Activated CD4-positive, alpha-beta memory T cell treated with anti-CD3 and anti-CD28 coated beads for 36 hours (primary cell): ENCODE results near the gene LRRC72. TPM values are rescaled to one million over a fixed set of nuclear protein-coding genes. Genes with fewer than 3 reads are reported as not detected.
"Not testable (repeated sequence)": the region's sequence is repeated elsewhere in the genome, so short reads cannot be mapped to it uniquely, and the experiment has no call there.

Experiments used
- CTCF ChIA-PET: fragments of 350-600 bp; sonication (Branson Sonifier 250); formaldehyde crosslinking; loops from one replicate; lab custom pipeline; 2021; ENCODE audit warnings: antibody characterized with exemption, inconsistent platforms; lab: Charles Lee
- POLR2A ChIA-PET: fragments of 350-600 bp; sonication (Branson Sonifier 250); formaldehyde crosslinking; loops from one replicate; lab custom pipeline; 2021; ENCODE audit warnings: antibody characterized with exemption; lab: Charles Lee
- DNase-seq: peaks from one replicate; pipeline ENCODE4 v3.0.0-alpha.2; 2020
- H3K27ac Mint-ChIP-seq: one replicate; pipeline ENCODE4 v1.8.0; 2021; ENCODE audit warnings: mixed read lengths
- H3K27me3 Mint-ChIP-seq: one replicate; pipeline ENCODE4 v1.8.0; 2021; ENCODE audit warnings: mixed read lengths
- H3K36me3 Mint-ChIP-seq: one replicate; pipeline ENCODE4 v1.8.0; 2021; ENCODE audit warnings: mixed read lengths
- H3K4me1 Mint-ChIP-seq: one replicate; pipeline ENCODE4 v1.8.0; 2021; ENCODE audit warnings: low read depth, mixed read lengths
- H3K4me3 Mint-ChIP-seq: one replicate; pipeline ENCODE4 v1.8.0; 2021; ENCODE audit warnings: mild to moderate bottlenecking, mixed read lengths
- H3K9me3 Mint-ChIP-seq: one replicate; pipeline ENCODE4 v1.8.0; 2021; ENCODE audit warnings: mixed read lengths
- intact Hi-C: fragments of 100-400 bp; cut with micrococcal nuclease; formaldehyde crosslinking; loops from one replicate; pipeline ENCODE4 v1.15.1; 2023
- total RNA-seq, 2 experiments: library from RNA; stranded (reverse); gene quantifications; one replicate each; pipeline ENCODE4 v1.2.3, GENCODE V29; 2021

The LRRC72 gene
- total RNA-seq, 2 experiments from 2014 or later, result not detected

- H3K4me1 Mint-ChIP-seq, DNase-seq, H3K27me3 Mint-ChIP-seq, H3K4me3 Mint-ChIP-seq, H3K9me3 Mint-ChIP-seq, H3K27ac Mint-ChIP-seq, POLR2A ChIA-PET, intact Hi-C loops, H3K36me3 Mint-ChIP-seq: not testable (repeated sequence)
- CTCF ChIA-PET, result interaction anchor here (1.2 kb wide), 1 partner anchor 8 kb away, joined by 5 read pairs; no protein-coding TSS in a partner anchor
Measured at GRCh38 chr7:16506422-16506821, 20.2 kb upstream of the LRRC72 start.

DNA sequence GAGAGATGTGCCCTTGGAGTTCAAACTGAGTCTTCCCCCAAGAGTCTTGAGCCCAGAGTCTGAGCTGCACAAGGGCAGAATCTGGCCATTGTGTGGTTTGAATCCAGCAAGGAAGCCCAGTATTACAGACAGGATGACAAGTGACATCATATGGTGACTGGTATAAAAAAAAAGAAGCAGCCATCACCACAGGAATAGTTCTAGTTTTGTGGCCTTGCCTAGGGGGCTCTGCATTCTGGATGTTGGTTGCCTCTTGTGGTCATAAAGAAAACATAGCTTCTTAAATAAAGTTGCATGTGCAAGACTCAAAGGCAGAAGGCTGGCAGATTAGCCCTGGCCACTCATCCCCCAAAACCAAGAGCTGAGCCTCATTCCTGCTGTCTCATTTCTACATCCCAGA, 16.8 kb upstream of the LRRC72 start:
- intact Hi-C loops, result no loop called here
- Mint-ChIP-seq H3K9me3 (no peaks in the 10 kb centered on the region), H3K36me3 (no peaks in the 10 kb centered on the region), H3K4me3 (no peak overlapping the region), H3K27me3 (no peaks in the 10 kb centered on the region), H3K4me1 (no peaks in the 10 kb centered on the region), H3K27ac (no peak overlapping the region)
- no peak for DNase-seq
- CTCF ChIA-PET, result no interaction called here
- POLR2A ChIA-PET, result no interaction called here

DNA sequence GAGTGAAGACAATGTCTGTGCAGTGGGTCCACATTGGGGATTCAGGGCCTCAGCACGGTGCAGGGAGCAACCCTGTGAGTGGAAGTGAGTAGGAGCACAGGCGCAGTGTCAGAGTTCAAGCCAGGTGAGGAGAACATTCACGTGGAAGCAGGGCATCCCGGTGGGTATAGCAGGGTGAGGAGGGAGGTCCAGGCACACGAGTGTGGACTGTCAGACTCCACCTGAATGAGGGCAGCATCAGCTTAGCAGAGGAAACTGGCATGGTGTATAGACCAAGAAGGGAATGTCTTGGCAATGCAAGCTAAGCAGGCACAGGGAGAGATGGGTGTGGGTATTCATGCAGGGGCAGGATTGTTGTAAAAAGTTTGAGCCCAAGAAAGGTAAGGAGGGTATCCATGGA, 15.3 kb upstream of the LRRC72 start:
- Mint-ChIP-seq H3K27me3 (no peaks in the 10 kb centered on the region), H3K4me1 (no peaks in the 10 kb centered on the region), H3K27ac (no peak overlapping the region), H3K36me3 (no peaks in the 10 kb centered on the region), H3K9me3 (no peaks in the 10 kb centered on the region), H3K4me3 (no peak overlapping the region)
- ChIA-PET CTCF (no interaction called here), POLR2A (no interaction called here)
- intact Hi-C loops, result no loop called here
- no peak for DNase-seq

GRCh38 chr7:16512097-16512496, 14.5 kb upstream of the LRRC72 start:
- intact Hi-C loops, result no loop called here
- no peaks in the 10 kb centered on the region for H3K9me3 Mint-ChIP-seq
- no peaks in the 10 kb centered on the region for H3K27me3 Mint-ChIP-seq
- no peaks in the 10 kb centered on the region for H3K4me1 Mint-ChIP-seq
- CTCF ChIA-PET, result no interaction called here
- no peak overlapping the region for H3K27ac Mint-ChIP-seq
- H3K36me3 Mint-ChIP-seq, result no peaks in the 10 kb centered on the region
- H3K4me3 Mint-ChIP-seq, result no peak overlapping the region
- POLR2A ChIA-PET, result no interaction called here
- DNase-seq, result no peak

- H3K27ac Mint-ChIP-seq, result no peak overlapping the region
- H3K27me3 Mint-ChIP-seq, result no peaks in the 10 kb centered on the region
- ChIA-PET POLR2A (no interaction called here), CTCF (interaction anchor here (0.6 to 1.4 kb wide), 2 partner anchors 8 to 50 kb away, joined by 5 read pairs; no protein-coding TSS in a partner anchor)
- no peak for DNase-seq
- no peaks in the 10 kb centered on the region for H3K9me3 Mint-ChIP-seq
- H3K4me1 Mint-ChIP-seq, result no peaks in the 10 kb centered on the region
- no peak overlapping the region for H3K4me3 Mint-ChIP-seq
- intact Hi-C loops, result no loop called here
- H3K36me3 Mint-ChIP-seq, result no peaks in the 10 kb centered on the region
Measured at GRCh38 chr7:16514271-16514670, 12.4 kb upstream of the LRRC72 start.

- CTCF ChIA-PET, result interaction anchor here (0.6 kb wide), 1 partner anchor 9 kb away, joined by 5 read pairs; no protein-coding TSS in a partner anchor
- H3K27me3 Mint-ChIP-seq, result no peaks in the 10 kb centered on the region
- H3K4me3 Mint-ChIP-seq, result no peak overlapping the region
- no peak for DNase-seq
- POLR2A ChIA-PET, result no interaction called here
- H3K4me1 Mint-ChIP-seq, result no peaks in the 10 kb centered on the region
- intact Hi-C loops, result no loop called here
- no peaks in the 10 kb centered on the region for H3K36me3 Mint-ChIP-seq
- H3K27ac Mint-ChIP-seq, result no peak overlapping the region
- H3K9me3 Mint-ChIP-seq, result no peaks in the 10 kb centered on the region
Measured at GRCh38 chr7:16514729-16515128, 11.9 kb upstream of the LRRC72 start.

- no peak overlapping the region for H3K4me3 Mint-ChIP-seq
- no peaks in the 10 kb centered on the region for H3K36me3 Mint-ChIP-seq
- intact Hi-C loops, result no loop called here
- H3K4me1 Mint-ChIP-seq, result no peaks in the 10 kb centered on the region
- no peaks in the 10 kb centered on the region for H3K9me3 Mint-ChIP-seq
- no peaks in the 10 kb centered on the region for H3K27me3 Mint-ChIP-seq
- no peak for DNase-seq
- H3K27ac Mint-ChIP-seq, result no peak overlapping the region
- CTCF ChIA-PET, result no interaction called here
- POLR2A ChIA-PET, result no interaction called here
Measured at GRCh38 chr7:16515785-16516685, 10.6 kb upstream of the LRRC72 start.

GRCh38 chr7:16519985-16520384, 6.6 kb upstream of the LRRC72 start:
- H3K27me3 Mint-ChIP-seq, H3K9me3 Mint-ChIP-seq, intact Hi-C loops, POLR2A ChIA-PET, CTCF ChIA-PET, H3K4me1 Mint-ChIP-seq, H3K36me3 Mint-ChIP-seq, H3K4me3 Mint-ChIP-seq, DNase-seq, H3K27ac Mint-ChIP-seq: not testable (repeated sequence)

DNA sequence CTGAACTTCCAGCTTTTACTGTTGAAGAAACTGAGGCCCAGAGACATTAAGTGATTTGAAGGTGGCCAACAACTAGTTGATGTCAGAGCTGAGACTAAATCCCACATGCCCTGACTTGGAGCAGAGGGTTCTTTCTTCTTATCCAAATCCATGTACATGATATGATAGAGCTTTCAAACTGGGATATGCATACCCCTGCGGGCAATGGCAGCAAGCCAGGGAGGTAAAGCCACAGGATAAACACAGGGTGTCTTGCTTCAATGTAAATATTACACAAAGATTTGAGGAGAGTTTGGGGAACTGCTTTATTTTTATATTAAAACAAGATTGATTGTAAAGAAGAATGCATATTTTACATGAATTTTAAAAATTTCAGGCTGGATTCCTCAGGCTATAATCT, 2.3 kb upstream of the LRRC72 start:
- Mint-ChIP-seq H3K27ac (no peak overlapping the region), H3K9me3 (no peaks in the 10 kb centered on the region), H3K4me3 (no peak overlapping the region), H3K27me3 (peaks cover 3% of the 10 kb centered on the region), H3K4me1 (no peaks in the 10 kb centered on the region), H3K36me3 (no peaks in the 10 kb centered on the region)
- intact Hi-C loops, result no loop called here
- POLR2A ChIA-PET, result no interaction called here
- no peak for DNase-seq
- CTCF ChIA-PET, result no interaction called here

DNA sequence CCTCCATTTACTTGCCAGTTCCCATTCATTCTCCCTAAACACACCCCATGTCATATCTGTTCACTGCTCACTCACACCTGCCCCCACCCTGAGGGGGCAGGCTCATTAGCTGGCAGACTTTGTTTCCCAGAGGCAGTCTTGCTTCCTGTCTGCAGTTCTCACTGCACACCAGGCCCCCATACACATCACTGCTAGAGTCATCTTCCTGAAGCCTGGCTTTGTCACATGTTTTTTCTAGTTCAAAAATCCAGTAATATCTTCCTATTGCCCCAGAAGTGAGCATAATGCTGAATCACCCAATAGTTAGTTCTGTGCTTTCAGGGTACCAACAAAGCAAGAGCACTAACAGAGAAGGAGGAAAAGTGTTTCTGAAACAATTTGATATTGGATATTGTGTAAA, 1.9 kb downstream of the LRRC72 start:
- no peak overlapping the region for H3K4me3 Mint-ChIP-seq

GRCh38 chr7:16529697-16530096, 3.1 kb downstream of the LRRC72 start:
- Mint-ChIP-seq H3K4me1 (no peaks in the 10 kb centered on the region), H3K27ac (no peak overlapping the region), H3K27me3 (peaks cover 3% of the 10 kb centered on the region), H3K4me3 (no peak overlapping the region), H3K9me3 (no peaks in the 10 kb centered on the region), H3K36me3 (no peaks in the 10 kb centered on the region)
- ChIA-PET CTCF (no interaction called here), POLR2A (no interaction called here)
- intact Hi-C loops, result no loop called here
- DNase-seq, result no peak

More for the DNA sequence above, 1.9 kb downstream of the LRRC72 start:
- ChIA-PET CTCF (no interaction called here), POLR2A (no interaction called here)
- Mint-ChIP-seq H3K27me3 (peaks cover 3% of the 10 kb centered on the region), H3K36me3 (no peaks in the 10 kb centered on the region), H3K4me1 (no peaks in the 10 kb centered on the region), H3K27ac (no peak overlapping the region), H3K9me3 (no peaks in the 10 kb centered on the region)
- no peak for DNase-seq
- intact Hi-C loops, result no loop called here

GRCh38 chr7:16531707-16532106, 5.1 kb downstream of the LRRC72 start:
- CTCF ChIA-PET, result no interaction called here

DNA sequence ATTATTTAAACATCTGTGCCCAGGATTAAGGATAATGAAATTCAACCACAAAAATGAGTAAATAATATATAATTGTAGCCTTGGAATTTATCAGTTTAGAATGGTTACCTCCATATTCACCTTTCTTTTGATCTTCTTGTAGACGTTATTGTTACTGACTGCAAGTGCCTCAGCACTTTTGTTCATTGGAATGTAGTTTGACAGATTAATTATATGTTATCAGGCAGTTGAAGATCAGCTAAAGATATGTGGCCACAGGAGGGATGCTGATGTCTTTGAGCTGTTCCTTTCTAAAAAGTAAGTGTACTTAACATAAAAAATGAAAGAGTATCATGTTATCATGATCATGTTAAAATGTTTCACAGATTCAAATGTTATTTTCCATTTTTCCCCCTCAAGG, 5.6 kb downstream of the LRRC72 start:
- Mint-ChIP-seq H3K27ac (no peak overlapping the region), H3K4me3 (no peak overlapping the region), H3K27me3 (no peaks in the 10 kb centered on the region), H3K36me3 (no peaks in the 10 kb centered on the region), H3K9me3 (no peaks in the 10 kb centered on the region), H3K4me1 (no peaks in the 10 kb centered on the region)
- ChIA-PET POLR2A (no interaction called here), CTCF (no interaction called here)
- no peak for DNase-seq
- intact Hi-C loops, result no loop called here

More at GRCh38 chr7:16531707-16532106, 5.1 kb downstream of the LRRC72 start:
- POLR2A ChIA-PET, result no interaction called here
- no peaks in the 10 kb centered on the region for H3K4me1 Mint-ChIP-seq
- H3K36me3 Mint-ChIP-seq, result no peaks in the 10 kb centered on the region
- no peak for DNase-seq
- H3K27ac Mint-ChIP-seq, result no peak overlapping the region
- no peak overlapping the region for H3K4me3 Mint-ChIP-seq
- no peaks in the 10 kb centered on the region for H3K27me3 Mint-ChIP-seq
- intact Hi-C loops, result no loop called here
- H3K9me3 Mint-ChIP-seq, result no peaks in the 10 kb centered on the region
